GM12892 (cell line): ENCODE data around the gene VPS35L.

Source experiments
- POLR2A ChIP-seq: IDR thresholded peaks from 2 replicates; pipeline ENCODE4 v1.6.1; 2011; ENCODE audit warnings: low read depth, low read length, control low read depth
- POLR2AphosphoS5 ChIP-seq: IDR thresholded peaks from 2 replicates; pipeline ENCODE4 v1.6.1; 2011; ENCODE audit warnings: low read depth, low read length, control low read depth
- TAF1 ChIP-seq: IDR thresholded peaks from 2 replicates; pipeline ENCODE4 v1.6.1; 2011; ENCODE audit warnings: low read depth, mild to moderate bottlenecking, control low read depth, low read length, borderline replicate concordance

- TF ChIP-seq POLR2A: no peak
- TF ChIP-seq POLR2AphosphoS5: no peak
- TF ChIP-seq TAF1: no peak
Observed at GRCh38 chr16:19522760-19523159, 32.7 kb upstream of the VPS35L start.
